ENCODE measurements around the gene BABAM1. TPM values are rescaled to one million over a fixed set of nuclear protein-coding genes. Genes with fewer than 3 reads are reported as not detected.

Gene BABAM1
- total RNA-seq, 1 donor from 2014 or later: 92.5 TPM

DNA sequence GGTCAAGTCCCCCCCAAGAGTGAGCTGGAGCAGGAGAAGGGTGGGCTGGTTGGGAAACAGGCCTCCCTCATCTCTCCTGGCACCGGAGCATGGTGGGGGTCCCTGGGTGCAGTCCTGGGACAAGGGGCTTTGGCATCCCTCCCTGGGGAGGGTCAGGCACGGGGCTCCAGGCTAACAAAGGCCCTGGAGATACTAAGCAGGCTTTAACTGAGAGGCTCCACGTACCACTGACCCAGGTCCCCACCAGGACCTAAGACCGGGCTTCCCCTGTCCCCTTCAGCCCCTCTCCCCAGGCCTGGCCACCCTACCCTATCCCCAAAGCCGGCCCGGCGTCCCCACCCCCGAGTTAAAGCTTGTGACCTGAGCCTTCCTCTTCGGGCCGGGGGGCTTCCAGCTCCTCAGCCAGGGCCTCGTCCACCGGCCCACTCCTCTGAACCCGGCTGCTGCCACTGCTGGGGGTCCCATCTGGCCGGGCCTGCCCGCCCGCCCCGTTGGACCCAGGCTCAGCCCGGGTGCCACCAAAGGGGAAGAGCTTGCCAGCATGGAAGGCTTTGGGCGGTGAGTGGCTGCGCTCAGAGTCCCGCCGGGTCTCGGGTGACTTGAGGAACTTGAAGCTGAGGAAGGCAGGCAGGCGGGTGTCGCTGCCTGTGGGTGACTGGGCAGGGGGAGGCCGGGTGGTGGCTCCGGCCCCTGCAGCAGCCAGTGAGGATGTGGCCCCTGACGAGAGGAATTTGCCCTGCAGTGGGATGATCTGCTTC is 57.3 kb downstream of the BABAM1 start:
- DNase-seq (ENCODE audit: extremely low spot score, unreplicated experiment): no peak
- H3K36me3 Mint-ChIP-seq (ENCODE audit: unreplicated experiment): peaks cover 8% of the 10 kb centered on the region
- TF ChIP-seq, protein P1, sequence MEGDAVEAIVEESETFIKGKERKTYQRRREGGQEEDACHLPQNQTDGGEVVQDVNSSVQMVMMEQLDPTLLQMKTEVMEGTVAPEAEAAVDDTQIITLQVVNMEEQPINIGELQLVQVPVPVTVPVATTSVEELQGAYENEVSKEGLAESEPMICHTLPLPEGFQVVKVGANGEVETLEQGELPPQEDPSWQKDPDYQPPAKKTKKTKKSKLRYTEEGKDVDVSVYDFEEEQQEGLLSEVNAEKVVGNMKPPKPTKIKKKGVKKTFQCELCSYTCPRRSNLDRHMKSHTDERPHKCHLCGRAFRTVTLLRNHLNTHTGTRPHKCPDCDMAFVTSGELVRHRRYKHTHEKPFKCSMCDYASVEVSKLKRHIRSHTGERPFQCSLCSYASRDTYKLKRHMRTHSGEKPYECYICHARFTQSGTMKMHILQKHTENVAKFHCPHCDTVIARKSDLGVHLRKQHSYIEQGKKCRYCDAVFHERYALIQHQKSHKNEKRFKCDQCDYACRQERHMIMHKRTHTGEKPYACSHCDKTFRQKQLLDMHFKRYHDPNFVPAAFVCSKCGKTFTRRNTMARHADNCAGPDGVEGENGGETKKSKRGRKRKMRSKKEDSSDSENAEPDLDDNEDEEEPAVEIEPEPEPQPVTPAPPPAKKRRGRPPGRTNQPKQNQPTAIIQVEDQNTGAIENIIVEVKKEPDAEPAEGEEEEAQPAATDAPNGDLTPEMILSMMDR (IDR thresholded peaks at IDR 0.05): no peak

GRCh38 chr19:17325133-17325532 is 57.9 kb downstream of the BABAM1 start:
- H3K27me3 Mint-ChIP-seq (ENCODE audit: unreplicated experiment): no peaks in the 10 kb centered on the region
- TF ChIP-seq, protein P1 (IDR thresholded peaks at IDR 0.05): no peak
- H3K9me3 Mint-ChIP-seq (ENCODE audit: unreplicated experiment): no peaks in the 10 kb centered on the region
- DNase-seq (ENCODE audit: extremely low spot score, unreplicated experiment): no peak
- no peak overlapping the region for H3K4me3 Mint-ChIP-seq (ENCODE audit: unreplicated experiment)
- H3K36me3 Mint-ChIP-seq (ENCODE audit: unreplicated experiment): peaks cover 5% of the 10 kb centered on the region
- peaks cover 5% of the 10 kb centered on the region for H3K4me1 Mint-ChIP-seq (ENCODE audit: unreplicated experiment)
- H3K27ac Mint-ChIP-seq (ENCODE audit: unreplicated experiment): no peak overlapping the region

More for the DNA sequence above, 57.3 kb downstream of the BABAM1 start:
- Mint-ChIP-seq H3K27ac (ENCODE audit: unreplicated experiment) (no peak overlapping the region), H3K27me3 (ENCODE audit: unreplicated experiment) (no peaks in the 10 kb centered on the region), H3K9me3 (ENCODE audit: unreplicated experiment) (no peaks in the 10 kb centered on the region), H3K4me1 (ENCODE audit: unreplicated experiment) (peaks cover 5% of the 10 kb centered on the region), H3K4me3 (ENCODE audit: unreplicated experiment) (no peak overlapping the region)

DNA sequence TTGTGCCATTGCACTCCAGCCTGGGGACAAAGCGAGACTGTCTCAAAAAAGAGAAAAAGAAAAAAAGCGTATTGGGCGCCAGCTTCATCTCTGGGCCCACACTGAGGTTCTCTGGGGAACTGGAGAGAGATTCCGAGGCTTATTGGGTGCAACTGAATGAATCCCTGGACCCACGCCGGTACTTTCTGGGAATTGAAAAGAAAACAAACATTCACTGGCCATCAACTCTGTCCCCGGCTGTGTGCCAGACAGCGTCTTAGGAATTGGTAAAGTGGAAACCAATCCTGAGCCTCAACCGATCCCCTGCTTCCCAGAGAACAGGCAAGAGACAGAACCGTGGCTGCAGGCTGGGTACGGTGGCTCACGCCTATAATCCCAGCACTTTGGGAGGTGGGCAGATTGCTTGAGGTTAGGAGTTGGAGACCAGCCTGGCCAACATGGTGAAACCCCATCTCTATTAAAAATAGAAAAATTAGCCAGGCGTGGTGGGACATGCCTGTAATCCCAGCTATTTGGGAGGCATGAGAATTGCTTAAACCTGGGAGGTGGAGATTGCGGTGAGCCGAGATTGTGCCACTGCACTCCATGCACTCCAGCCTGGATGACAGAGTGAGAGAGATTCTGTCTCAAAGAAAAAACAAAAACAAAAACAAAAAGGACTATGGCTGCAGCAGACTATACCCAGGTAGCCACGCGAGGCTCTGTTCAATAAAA is 58.8 kb downstream of the BABAM1 start:
- Mint-ChIP-seq H3K27me3 (ENCODE audit: unreplicated experiment) (no peaks in the 10 kb centered on the region), H3K27ac (ENCODE audit: unreplicated experiment) (no peak overlapping the region), H3K4me1 (ENCODE audit: unreplicated experiment) (peaks cover 5% of the 10 kb centered on the region), H3K4me3 (ENCODE audit: unreplicated experiment) (no peak overlapping the region), H3K9me3 (ENCODE audit: unreplicated experiment) (no peaks in the 10 kb centered on the region), H3K36me3 (ENCODE audit: unreplicated experiment) (peaks cover 3% of the 10 kb centered on the region)
- TF ChIP-seq, protein P1 (IDR thresholded peaks at IDR 0.05): no peak
- no peak for DNase-seq (ENCODE audit: extremely low spot score, unreplicated experiment)

- Mint-ChIP-seq H3K27me3 (ENCODE audit: unreplicated experiment) (no peaks in the 10 kb centered on the region), H3K27ac (ENCODE audit: unreplicated experiment) (no peak overlapping the region), H3K4me3 (ENCODE audit: unreplicated experiment) (no peak overlapping the region), H3K4me1 (ENCODE audit: unreplicated experiment) (peaks cover 5% of the 10 kb centered on the region), H3K36me3 (ENCODE audit: unreplicated experiment) (peaks cover 3% of the 10 kb centered on the region), H3K9me3 (ENCODE audit: unreplicated experiment) (no peaks in the 10 kb centered on the region)
- TF ChIP-seq, protein P1 (IDR thresholded peaks at IDR 0.05): no peak
- no peak for DNase-seq (ENCODE audit: extremely low spot score, unreplicated experiment)
Measured at GRCh38 chr19:17326595-17326966, 59.3 kb downstream of the BABAM1 start.

GRCh38 chr19:17327068-17327653 is 59.9 kb downstream of the BABAM1 start:
- H3K4me3 Mint-ChIP-seq (ENCODE audit: unreplicated experiment): no peak overlapping the region

More at GRCh38 chr19:17327068-17327653, 59.9 kb downstream of the BABAM1 start:
- no peaks in the 10 kb centered on the region for H3K9me3 Mint-ChIP-seq (ENCODE audit: unreplicated experiment)
- H3K27me3 Mint-ChIP-seq (ENCODE audit: unreplicated experiment): no peaks in the 10 kb centered on the region
- H3K4me1 Mint-ChIP-seq (ENCODE audit: unreplicated experiment): peaks cover 5% of the 10 kb centered on the region
- peaks cover 3% of the 10 kb centered on the region for H3K36me3 Mint-ChIP-seq (ENCODE audit: unreplicated experiment)
- DNase-seq (ENCODE audit: extremely low spot score, unreplicated experiment): no peak
- TF ChIP-seq, protein P1 (IDR thresholded peaks at IDR 0.05): no peak
- no peak overlapping the region for H3K27ac Mint-ChIP-seq (ENCODE audit: unreplicated experiment)
